ENCODE measurements around the gene MYL9. TPM values are rescaled to one million over a fixed set of nuclear protein-coding genes. Genes with fewer than 3 reads are reported as not detected.

MYL9 gene
- total and polyA plus RNA-seq, 2 donors (not counting 3 experiments of a cell fraction or from before 2014, with no cell fraction given), result 41.7 to 116 TPM

DNA sequence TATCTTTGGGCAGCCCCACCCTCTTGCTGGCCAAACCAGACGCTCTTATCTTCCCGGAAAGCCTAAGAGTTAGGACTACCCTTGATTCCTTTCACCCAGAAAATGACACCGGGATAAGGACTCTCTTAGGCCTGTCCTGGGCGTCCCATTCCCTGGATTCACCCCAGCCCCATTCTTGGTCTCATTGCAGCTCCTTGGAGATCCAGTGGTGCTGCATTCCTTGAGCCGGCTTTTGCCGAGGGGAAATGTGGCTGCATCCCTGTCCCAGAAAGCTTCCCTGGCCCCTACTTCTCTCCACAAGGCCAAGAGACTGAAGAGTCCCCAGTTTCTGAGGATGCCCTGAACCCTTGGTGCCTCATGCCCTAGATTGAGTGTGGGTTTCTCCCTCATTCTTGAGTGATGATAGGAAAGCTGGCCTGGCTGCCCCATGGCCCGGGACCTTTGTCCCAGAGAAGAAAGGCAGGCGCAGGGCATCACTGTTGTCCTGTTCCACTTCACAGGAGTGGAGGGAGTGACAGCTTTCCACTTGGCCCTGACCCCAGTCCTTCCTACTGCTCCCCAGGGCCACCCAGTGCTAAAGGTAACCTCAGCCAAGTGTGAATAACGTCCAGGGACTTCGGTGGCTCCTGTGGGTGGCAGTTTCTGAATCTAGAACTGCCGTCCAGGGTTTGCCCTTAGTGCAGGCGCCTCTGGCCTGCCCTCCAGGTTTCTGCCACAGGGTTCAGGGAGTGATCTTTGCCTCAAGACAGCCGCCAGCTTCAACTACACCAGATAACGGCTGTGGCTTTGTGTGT is 42.7 kb upstream of the MYL9 start:
- H3K79me2 ChIP-seq (ENCODE audit: control insufficient read depth, insufficient read depth, low read length), result peaks cover 20% of the 10 kb centered on the region
- no peak overlapping the region for H2AFZ ChIP-seq (ENCODE audit: low read depth, low read length)
- no peaks in the 10 kb centered on the region for H4K20me1 ChIP-seq (replicated peaks; ENCODE audit: control insufficient read depth, extremely low read depth, insufficient read depth, low read length)
- no peaks in the 10 kb centered on the region for H3K9me3 ChIP-seq (replicated peaks; ENCODE audit: control insufficient read depth, insufficient read depth, low read length)
- intact Hi-C loops (cut with micrococcal nuclease) (no loop called here), dilution Hi-C loops (cut with MboI; ENCODE audit: extremely low pct_ligation_motif_present, low sequenced_read_pairs) (no loop called here)
- ChIA-PET CTCF (interaction anchor here (1.5 kb wide), 1 partner anchor 46 kb away, joined by 3 read pairs; no protein-coding TSS in a partner anchor), POLR2A (no interaction called here)
- no peak overlapping the region for H3K27ac ChIP-seq (ENCODE audit: insufficient read depth, low read depth, low read length)
- H3K4me2 ChIP-seq (ENCODE audit: insufficient read depth, low read length), result no peak overlapping the region
- no peak for DNase-seq (ENCODE audit: low read depth, low spot score)
- peaks cover 22 to 51% of the 10 kb centered on the region in 2 experiments for H3K36me3 ChIP-seq (ENCODE audit: control insufficient read depth in 2 of 2, extremely low read depth in 1 of 2, insufficient read depth in 2 of 2, low read length in 2 of 2)
- TF ChIP-seq, protein P1, sequence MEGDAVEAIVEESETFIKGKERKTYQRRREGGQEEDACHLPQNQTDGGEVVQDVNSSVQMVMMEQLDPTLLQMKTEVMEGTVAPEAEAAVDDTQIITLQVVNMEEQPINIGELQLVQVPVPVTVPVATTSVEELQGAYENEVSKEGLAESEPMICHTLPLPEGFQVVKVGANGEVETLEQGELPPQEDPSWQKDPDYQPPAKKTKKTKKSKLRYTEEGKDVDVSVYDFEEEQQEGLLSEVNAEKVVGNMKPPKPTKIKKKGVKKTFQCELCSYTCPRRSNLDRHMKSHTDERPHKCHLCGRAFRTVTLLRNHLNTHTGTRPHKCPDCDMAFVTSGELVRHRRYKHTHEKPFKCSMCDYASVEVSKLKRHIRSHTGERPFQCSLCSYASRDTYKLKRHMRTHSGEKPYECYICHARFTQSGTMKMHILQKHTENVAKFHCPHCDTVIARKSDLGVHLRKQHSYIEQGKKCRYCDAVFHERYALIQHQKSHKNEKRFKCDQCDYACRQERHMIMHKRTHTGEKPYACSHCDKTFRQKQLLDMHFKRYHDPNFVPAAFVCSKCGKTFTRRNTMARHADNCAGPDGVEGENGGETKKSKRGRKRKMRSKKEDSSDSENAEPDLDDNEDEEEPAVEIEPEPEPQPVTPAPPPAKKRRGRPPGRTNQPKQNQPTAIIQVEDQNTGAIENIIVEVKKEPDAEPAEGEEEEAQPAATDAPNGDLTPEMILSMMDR (IDR thresholded peaks at IDR 0.05; ENCODE audit: extremely low read depth in 1 of 2, insufficient read depth in 1 of 2, low read depth in 1 of 2, low read length in 2 of 2), result no peak
- no peak for TF ChIP-seq POLR2AphosphoS5 (IDR thresholded peaks at IDR 0.05; ENCODE audit: insufficient read depth, low read depth, low read length)
- TF ChIP-seq GATA2 (IDR thresholded peaks at IDR 0.05; ENCODE audit: insufficient read depth, insufficient read length, low read depth, low read length), result no peak
- TF ChIP-seq MYC (IDR thresholded peaks at IDR 0.05; ENCODE audit: low read depth, low read length), result no peak
- TF ChIP-seq EZH2 (IDR thresholded peaks at IDR 0.05; ENCODE audit: borderline replicate concordance, low read depth, low read length, severe bottlenecking), result no peak
- TF ChIP-seq, protein P2, sequence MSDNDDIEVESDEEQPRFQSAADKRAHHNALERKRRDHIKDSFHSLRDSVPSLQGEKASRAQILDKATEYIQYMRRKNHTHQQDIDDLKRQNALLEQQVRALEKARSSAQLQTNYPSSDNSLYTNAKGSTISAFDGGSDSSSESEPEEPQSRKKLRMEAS (IDR thresholded peaks at IDR 0.05; ENCODE audit: insufficient read depth, insufficient read length), result no peak
- TF ChIP-seq FOS (IDR thresholded peaks at IDR 0.05; ENCODE audit: borderline replicate concordance, insufficient read depth, low read length), result no peak
- no peak for TF ChIP-seq POLR2A (IDR thresholded peaks at IDR 0.05; ENCODE audit: low read depth, low read length)
- no peak for TF ChIP-seq JUN (IDR thresholded peaks at IDR 0.05; ENCODE audit: borderline replicate concordance, insufficient read depth, insufficient read length, low read depth)
- no peaks in the 10 kb centered on the region for H3K9me1 ChIP-seq (replicated peaks; ENCODE audit: control insufficient read depth, extremely low read depth, insufficient read depth, low read length)
- no peak for FAIRE-seq
- H3K27me3 ChIP-seq (ENCODE audit: control insufficient read depth in 2 of 2, insufficient read depth in 2 of 2, low read length in 2 of 2), result no peaks in the 10 kb centered on the region
- no TSS peak for BruUV-seq (replicated peaks)
- no peak overlapping the region for H3K9ac ChIP-seq (replicated peaks; ENCODE audit: extremely low read depth, insufficient read depth, low read length)
- peaks cover 6% of the 10 kb centered on the region for H3K4me1 ChIP-seq (ENCODE audit: control insufficient read depth, extremely low read depth, insufficient read depth, low read length)
- no peak overlapping the region for H3K4me3 ChIP-seq (replicated peaks in 1 of 3; ENCODE audit: insufficient read depth in 1 of 3, low read depth in 1 of 3, low read length in 3 of 3)
